BJ (cell line): Measurements from ENCODE around the gene SCART1. TPM values are rescaled to one million over a fixed set of nuclear protein-coding genes. Genes with fewer than 3 reads are reported as not detected.
"Not testable (repeated sequence)": the region's sequence is repeated elsewhere in the genome, so short reads cannot be mapped to it uniquely, and the experiment has no call there.

Experiments used
- CTCF ChIA-PET: fragments of 350-600 bp; formaldehyde crosslinking; extraction: SDS; loops from one replicate; lab custom pipeline; 2021; ENCODE audit warnings: antibody characterized with exemption, inconsistent platforms; lab: Yijun Ruan, JAX
- POLR2A ChIA-PET: fragments of 300-600 bp; sonication (Branson Sonifier 250); formaldehyde crosslinking; extraction: SDS; loops from one replicate; lab custom pipeline; 2021; ENCODE audit warnings: antibody characterized with exemption; lab: Charles Lee
- DNase-seq: peaks from one replicate; pipeline ENCODE4 v3.0.0-alpha.2; 2011; ENCODE audit warnings: low read depth
- H3K27me3 ChIP-seq: 2 replicates; pipeline ENCODE4 v1.6.0; 2011; ENCODE audit warnings: low read length; ENCODE audit not compliant: control insufficient read depth, insufficient read depth
- H3K36me3 ChIP-seq: 2 replicates; pipeline ENCODE4 v1.5.1; 2011; ENCODE audit warnings: low read length; ENCODE audit not compliant: control insufficient read depth, insufficient read depth
- H3K4me3 ChIP-seq: 2 replicates; pipeline ENCODE4 v1.5.1; 2011; ENCODE audit warnings: low read depth, mild to moderate bottlenecking, control low read depth, low read length
- CTCF ChIP-seq: IDR thresholded peaks from 2 replicates; pipeline ENCODE4 v1.5.1; 2011; ENCODE audit warnings: low read depth, mild to moderate bottlenecking, control low read depth, inconsistent platforms, low read length, moderate library complexity; ENCODE audit not compliant: insufficient read depth
- polyA plus RNA-seq: library from polyadenylated mRNA; depleted of rRNA; stranded (reverse); fragments of >200 nt; gene quantifications from 2 replicates; pipeline ENCODE4 v1.2.3, GENCODE V29; 2011

SCART1 gene
- polyA plus RNA-seq, 1 experiment, result 1.3 TPM

- Histone ChIP-seq H3K27me3 (no peaks in the 10 kb centered on the region), H3K4me3 (no peak overlapping the region), H3K36me3 (peaks cover 5% of the 10 kb centered on the region)
- DNase-seq, result no peak
- POLR2A ChIA-PET, result no interaction called here
- CTCF ChIA-PET, result interaction anchor here (1.5 kb wide), 1 partner anchor 26 kb away, joined by 3 read pairs; no protein-coding TSS in a partner anchor
- no peak for TF ChIP-seq CTCF
Observed at GRCh38 chr10:133412381-133412711, 41.4 kb upstream of the SCART1 start.

DNA sequence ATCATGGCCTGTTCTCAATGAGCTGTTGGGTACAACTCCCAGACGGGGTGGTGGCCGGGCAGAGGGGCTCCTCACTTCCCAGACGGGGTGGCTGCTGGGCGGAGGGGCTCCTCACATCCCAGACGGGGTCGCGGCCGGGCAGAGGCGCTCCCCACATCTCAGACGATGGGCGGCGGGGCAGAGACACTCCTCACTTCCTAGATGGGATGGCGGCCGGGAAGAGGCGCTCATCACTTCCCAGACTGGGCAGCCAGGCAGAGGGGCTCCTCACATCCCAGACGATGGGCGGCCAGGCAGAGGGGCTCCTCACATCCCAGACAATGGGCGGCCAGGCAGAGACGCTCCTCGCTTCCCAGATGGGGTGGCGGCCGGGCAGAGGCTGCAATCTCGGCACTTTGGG lies 39.3 kb upstream of the SCART1 start:
- H3K27me3 ChIP-seq, H3K4me3 ChIP-seq, DNase-seq, H3K36me3 ChIP-seq, CTCF ChIA-PET, POLR2A ChIA-PET: not testable (repeated sequence)

GRCh38 chr10:133415752-133416151 lies 38.0 kb upstream of the SCART1 start:
- DNase-seq, result no peak
- ChIA-PET POLR2A (no interaction called here), CTCF (interaction anchor here (0.8 kb wide), 1 partner anchor 194 kb away, joined by 3 read pairs; no protein-coding TSS in a partner anchor)
- Histone ChIP-seq H3K27me3 (no peaks in the 10 kb centered on the region), H3K4me3 (no peak overlapping the region), H3K36me3 (peaks cover 13% of the 10 kb centered on the region)
- TF ChIP-seq CTCF, result no peak

- Histone ChIP-seq H3K4me3 (no peak overlapping the region), H3K27me3 (no peaks in the 10 kb centered on the region; the same call in 1 of the 2 replicates), H3K36me3 (peaks cover 12% of the 10 kb centered on the region)
- ChIA-PET CTCF (no interaction called here), POLR2A (no interaction called here)
- DNase-seq, result no peak
- TF ChIP-seq CTCF, result no peak
Observed at GRCh38 chr10:133418289-133418993, 35.3 kb upstream of the SCART1 start.

DNA sequence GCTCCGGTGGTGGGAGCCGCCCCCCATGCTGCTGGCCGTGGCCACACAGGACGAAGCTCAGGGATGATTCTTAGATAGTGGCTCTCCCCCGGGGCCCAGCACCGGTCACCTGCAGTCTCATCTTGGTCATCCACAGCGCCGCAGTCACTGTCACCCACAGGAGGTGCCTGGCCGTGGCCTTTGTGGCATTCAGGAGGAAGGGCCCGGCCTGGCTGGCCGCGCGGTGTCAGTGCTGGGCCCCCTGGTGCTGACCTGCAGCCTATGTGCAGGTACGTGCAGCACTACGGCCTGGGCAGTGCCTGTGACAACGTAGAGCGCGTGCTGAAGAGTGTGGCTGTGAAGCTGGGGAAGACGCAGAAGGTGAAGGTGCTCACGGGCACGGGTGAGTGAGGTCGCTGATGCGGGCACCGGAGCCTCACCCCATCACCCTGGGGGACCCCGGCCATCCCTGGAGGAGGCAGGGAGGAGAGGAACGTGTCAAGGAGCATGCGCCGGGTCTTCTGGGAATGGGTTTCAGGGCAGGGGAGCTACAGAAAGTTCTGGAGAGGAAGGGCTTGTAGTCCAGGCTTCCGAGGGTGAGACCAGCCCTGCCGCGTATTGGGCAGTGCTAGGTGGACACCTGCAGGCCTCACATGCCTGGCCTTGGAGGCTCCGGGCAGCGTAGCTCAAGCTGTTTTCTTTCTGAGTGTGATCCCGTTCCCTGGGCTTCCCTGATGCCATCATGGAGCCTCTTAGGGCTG lies 34.4 kb upstream of the SCART1 start:
- POLR2A ChIA-PET, result no interaction called here
- no peak for DNase-seq
- no peaks in the 10 kb centered on the region; the same call in 1 of the 2 replicates for H3K27me3 ChIP-seq
- CTCF ChIA-PET, result interaction anchor here (2.0 kb wide), 1 partner anchor 19 kb away, joined by 6 read pairs; no protein-coding TSS in a partner anchor
- H3K4me3 ChIP-seq, result no peak overlapping the region
- peaks cover 12% of the 10 kb centered on the region for H3K36me3 ChIP-seq
- TF ChIP-seq CTCF, result no peak
